GM18873 (cell line): ENCODE results near the gene DIRAS3.
"Not testable (repeated sequence)": the region's sequence is repeated elsewhere in the genome, so short reads cannot be mapped to it uniquely, and the experiment has no call there.

Experiments used
- ATAC-seq: cut with Tn5 transposase; IDR thresholded peaks from one replicate; pipeline ENCODE4 v1.9.1; 2021; ENCODE audit warnings: mild to moderate bottlenecking, moderate library complexity, moderate number of reproducible peaks; ENCODE audit not compliant: unreplicated experiment, low FRiP score

Gene DIRAS3

GRCh38 chr1:68028566-68028965 is 21.9 kb downstream of the DIRAS3 start:
- ATAC-seq = no peak

GRCh38 chr1:68024635-68025338 is 25.6 kb downstream of the DIRAS3 start:
- no peak for ATAC-seq

- no peak for ATAC-seq
Measured at GRCh38 chr1:68016381-68016780, 34.0 kb downstream of the DIRAS3 start.

DNA sequence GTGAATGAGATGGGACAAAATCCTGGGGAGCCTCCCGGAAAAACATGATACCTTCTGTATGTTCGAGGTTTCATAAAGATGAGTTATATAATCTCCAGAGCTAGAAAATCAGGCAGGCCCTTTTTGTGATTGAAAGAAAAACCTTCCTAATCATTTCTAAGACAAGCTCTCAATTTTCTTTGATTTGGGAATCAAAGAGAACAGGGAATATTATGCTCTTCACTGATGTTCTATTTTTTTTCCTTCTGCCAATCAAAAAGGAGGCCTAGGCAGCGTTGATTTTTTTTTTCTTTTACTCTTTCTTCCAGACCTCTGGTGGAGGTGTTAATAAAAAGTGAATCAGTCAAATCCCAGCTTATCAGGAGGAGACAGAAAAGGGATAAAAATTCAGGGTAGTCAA is 34.5 kb downstream of the DIRAS3 start:
- ATAC-seq = no peak

- no peak for ATAC-seq
Measured at GRCh38 chr1:68015369-68015768, 35.1 kb downstream of the DIRAS3 start.

- no peak for ATAC-seq
Measured at GRCh38 chr1:68013351-68013750, 37.1 kb downstream of the DIRAS3 start.

GRCh38 chr1:68011657-68012375 is 38.6 kb downstream of the DIRAS3 start:
- no peak for ATAC-seq

GRCh38 chr1:68010543-68010942 is 39.9 kb downstream of the DIRAS3 start:
- ATAC-seq = no peak

DNA sequence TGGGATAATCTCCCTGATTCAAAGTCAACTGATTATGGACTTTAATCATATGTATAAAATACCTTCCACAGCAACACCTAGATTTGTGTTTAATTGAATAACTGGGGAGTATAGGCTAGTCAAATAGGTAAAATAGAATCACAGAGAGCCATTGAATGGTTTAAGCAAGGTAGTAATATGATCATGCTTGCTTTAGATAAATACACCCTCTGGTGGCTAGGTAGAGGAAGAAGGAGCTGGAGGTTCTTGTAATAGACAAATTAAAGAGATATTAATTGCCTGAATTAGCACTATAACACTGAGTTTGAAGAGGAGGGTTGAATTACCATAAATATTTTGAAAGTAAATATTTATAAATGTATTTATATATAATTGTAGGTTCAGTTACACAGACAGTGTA is 40.3 kb downstream of the DIRAS3 start:
- ATAC-seq = no peak

DNA sequence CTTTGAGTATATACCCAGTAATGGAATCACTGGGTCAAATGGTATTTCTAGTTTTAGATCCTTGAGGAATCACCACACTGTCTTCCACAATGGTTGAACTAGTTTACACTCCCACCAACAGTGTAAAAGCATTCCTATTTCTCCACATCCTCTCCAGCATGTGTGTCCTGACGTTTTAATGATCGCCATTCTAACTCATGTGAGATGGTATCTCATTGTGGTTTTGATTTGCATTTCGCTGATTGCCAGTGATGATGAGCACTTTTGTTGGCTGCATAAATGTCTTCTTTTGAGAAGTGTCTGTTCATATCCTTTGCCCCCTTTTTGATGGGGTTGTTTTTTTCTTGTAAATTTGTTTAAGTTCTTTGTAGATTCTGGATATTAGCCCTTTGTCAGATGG is 46.8 kb downstream of the DIRAS3 start:
- ATAC-seq = not testable (repeated sequence)

- ATAC-seq = no peak
Measured at GRCh38 chr1:68000191-68000590, 50.2 kb downstream of the DIRAS3 start.

DNA sequence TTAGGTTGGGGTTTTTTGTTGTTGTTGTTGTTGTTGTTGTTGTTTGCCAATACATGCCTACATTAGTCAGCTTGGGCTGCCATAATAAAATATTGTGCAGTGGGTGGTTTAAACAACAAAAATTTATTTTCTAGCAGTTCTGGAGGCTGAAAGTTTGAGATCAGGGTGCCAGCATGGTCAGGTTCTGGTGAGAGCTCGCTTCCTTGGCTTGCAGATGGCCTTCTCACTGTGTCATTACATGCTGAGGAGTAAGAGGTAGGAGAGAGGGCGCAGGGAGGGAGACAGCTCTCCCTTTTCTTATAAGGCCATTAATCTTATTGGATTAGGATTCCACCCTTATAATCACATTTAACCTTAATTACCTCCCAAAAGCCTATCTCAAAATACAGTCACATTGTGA is 52.7 kb downstream of the DIRAS3 start:
- ATAC-seq = no peak
